IMR-90 (cell line): ENCODE measurements around the gene TEAD1. TPM values are rescaled to one million over a fixed set of nuclear protein-coding genes. Genes with fewer than 3 reads are reported as not detected.

Experiments used
- ATAC-seq: fragments of 200-7000 bp; cut with Tn5 transposase; 2 replicates; pipeline ENCODE4 v1.9.1; 2020; ENCODE audit warnings: low read depth, mild to moderate bottlenecking, moderate library complexity
- BruUV-seq: library from RNA; stranded (reverse); fragments of 400-500 nt; replicated peaks from 2 replicates; lab custom pipeline; 2021; lab: Mats Ljungman, UMichigan
- CTCF ChIA-PET: fragments of 300-600 bp; formaldehyde crosslinking; extraction: SDS; loops from one replicate; lab custom pipeline; 2021; ENCODE audit warnings: antibody characterized with exemption; lab: Yijun Ruan, JAX
- POLR2A ChIA-PET: fragments of 300-600 bp; sonication (Branson Sonifier 250); formaldehyde crosslinking; loops from one replicate; lab custom pipeline; 2022; ENCODE audit warnings: antibody characterized with exemption; ENCODE audit not compliant: unreplicated experiment; lab: Charles Lee
- DNase-seq: peaks from one replicate; pipeline ENCODE4 v3.0.0; 2013
- H2AFZ ChIP-seq: replicated peaks from 2 replicates; pipeline ENCODE3; 2013; ENCODE audit warnings: low read length, mild to moderate bottlenecking; ENCODE audit not compliant: poor library complexity
- H2AK5ac ChIP-seq: 2 replicates; pipeline ENCODE4 v1.6.1; 2013; ENCODE audit warnings: low read depth, low read length, inconsistent platforms
- H2AK9ac ChIP-seq: replicated peaks from 2 replicates; pipeline ENCODE3; 2013; ENCODE audit warnings: mild to moderate bottlenecking, low read depth, low read length, moderate library complexity; ENCODE audit not compliant: poor library complexity
- H2BK120ac ChIP-seq: 2 replicates; pipeline ENCODE4 v1.6.1; 2013; ENCODE audit warnings: low read depth, low read length, inconsistent platforms
- H2BK15ac ChIP-seq: 3 replicates; pipeline ENCODE4 v1.6.1; 2013; ENCODE audit warnings: low read depth, low read length, inconsistent platforms
- H2BK20ac ChIP-seq: 2 replicates; pipeline ENCODE4 v1.6.1; 2013; ENCODE audit warnings: low read depth, mild to moderate bottlenecking, inconsistent platforms, low read length, moderate library complexity
- H2BK5ac ChIP-seq: 2 replicates; pipeline ENCODE4 v1.6.1; 2013; ENCODE audit warnings: mild to moderate bottlenecking, low read depth, low read length, inconsistent platforms; ENCODE audit not compliant: poor library complexity, severe bottlenecking
- H3K14ac ChIP-seq: replicated peaks from 2 replicates; pipeline ENCODE4 v1.6.1; 2013; ENCODE audit warnings: low read depth, low read length, inconsistent platforms
- H3K18ac ChIP-seq: 2 replicates; pipeline ENCODE4 v1.6.1; 2013; ENCODE audit warnings: low read depth, low read length, control low read depth
- H3K23ac ChIP-seq: 2 replicates; pipeline ENCODE4 v1.6.1; 2013; ENCODE audit warnings: low read depth, low read length, inconsistent platforms
- H3K27ac ChIP-seq: 2 replicates; pipeline ENCODE4 v1.5.1; 2013; ENCODE audit warnings: mild to moderate bottlenecking, control low read depth, low read length; ENCODE audit not compliant: insufficient read depth
- H3K27me3 ChIP-seq: 2 replicates; pipeline ENCODE4 v1.6.1; 2013; ENCODE audit warnings: low read length; ENCODE audit not compliant: control insufficient read depth, insufficient read depth
- H3K36me3 ChIP-seq: 2 replicates; pipeline ENCODE4 v1.6.1; 2013; ENCODE audit warnings: low read length, mixed read lengths; ENCODE audit not compliant: control insufficient read depth, insufficient read depth
- H3K4ac ChIP-seq: 2 replicates; pipeline ENCODE4 v1.6.1; 2013; ENCODE audit warnings: low read depth, low read length, inconsistent platforms
- H3K4me1 ChIP-seq: 2 replicates; pipeline ENCODE4 v1.6.1; 2013; ENCODE audit warnings: low read length, mixed read lengths; ENCODE audit not compliant: control insufficient read depth, insufficient read depth
- H3K4me2 ChIP-seq: 2 replicates; pipeline ENCODE4 v1.6.1; 2013; ENCODE audit warnings: low read depth, mild to moderate bottlenecking, control low read depth, low read length, moderate library complexity
- H3K4me3 ChIP-seq: 2 replicates; pipeline ENCODE4 v1.5.1; 2013; ENCODE audit warnings: low read depth, mild to moderate bottlenecking, control low read depth, low read length, moderate library complexity; ENCODE audit not compliant: insufficient read depth
- H3K56ac ChIP-seq: 2 replicates; pipeline ENCODE4 v1.6.1; 2013; ENCODE audit warnings: low read length, inconsistent platforms; ENCODE audit not compliant: insufficient read depth; ENCODE audit errors: extremely low read depth
- H3K79me1 ChIP-seq, 2 experiments: 2 replicates each; pipeline ENCODE4 v1.6.1; 2013; ENCODE audit warnings: low read length in 2 of 2, inconsistent platforms in 1 of 2, low read depth in 1 of 2
- H3K9ac ChIP-seq: 2 replicates; pipeline ENCODE4 v1.6.1; 2013; ENCODE audit warnings: low read depth, low read length, control low read depth
- H3K9me1 ChIP-seq: 2 replicates; pipeline ENCODE4 v1.6.1; 2013; ENCODE audit warnings: low read length, inconsistent platforms; ENCODE audit not compliant: insufficient read depth
- H3K9me3 ChIP-seq: 2 replicates; pipeline ENCODE4 v1.6.1; 2013; ENCODE audit warnings: low read length; ENCODE audit not compliant: control insufficient read depth, insufficient read depth
- H4K20me1 ChIP-seq: 2 replicates; pipeline ENCODE4 v1.6.1; 2013; ENCODE audit warnings: low read length, inconsistent platforms; ENCODE audit not compliant: insufficient read depth
- H4K5ac ChIP-seq: 2 replicates; pipeline ENCODE4 v1.6.1; 2013; ENCODE audit warnings: mild to moderate bottlenecking, low read depth, low read length, control low read depth
- H4K8ac ChIP-seq, 2 experiments: 2 replicates each; pipeline ENCODE4 v1.6.1; 2013; ENCODE audit warnings: low read depth in 2 of 2, low read length in 2 of 2, control low read depth in 1 of 2, inconsistent platforms in 1 of 2
- H4K91ac ChIP-seq: 2 replicates; pipeline ENCODE4 v1.6.1; 2013; ENCODE audit warnings: low read depth, low read length, inconsistent platforms; ENCODE audit not compliant: insufficient read depth
- CEBPB ChIP-seq: IDR thresholded peaks from 2 replicates; pipeline ENCODE4 v1.6.1; 2012; ENCODE audit warnings: low read depth, low read length, improper control_type of control experiment
- MAFK ChIP-seq: IDR thresholded peaks from 2 replicates; pipeline ENCODE4 v1.6.1; 2012; ENCODE audit warnings: low read depth, low read length, improper control_type of control experiment
- MAZ ChIP-seq: IDR thresholded peaks from 2 replicates; pipeline ENCODE4 v1.6.1; 2012; ENCODE audit warnings: low read depth, mild to moderate bottlenecking, low read length, improper control_type of control experiment, moderate library complexity, borderline replicate concordance
- MXI1 ChIP-seq: IDR thresholded peaks from 2 replicates; pipeline ENCODE4 v1.6.1; 2012; ENCODE audit warnings: low read depth, mild to moderate bottlenecking, low read length, moderate library complexity, borderline replicate concordance
- RAD21 ChIP-seq: IDR thresholded peaks from 2 replicates; pipeline ENCODE4 v1.6.1; 2012; ENCODE audit warnings: low read length, improper control_type of control experiment
- WGBS, 2 experiments: methylation state at CpG; one replicate each; pipeline versions ENCODE4 v1.1.5 to v1.1.7; 2013; ENCODE audit warnings: missing lambda C conversion rate in 2 of 2; ENCODE audit not compliant: insufficient read length in 1 of 2; ENCODE audit errors: extremely low coverage in 2 of 2; 5-methylcytosine and 5-hydroxymethylcytosine counted together
- dilution Hi-C: fragments of 300-500 bp; cut with HindIII; formaldehyde crosslinking; loops from one replicate; pipeline ENCODE4 v1.14.3; 2018; ENCODE audit warnings: low sequenced_read_pairs; ENCODE audit not compliant: unreplicated experiment
- in situ Hi-C: fragments of 300-500 bp; cut with MboI; formaldehyde crosslinking; loops from 3 replicates; pipeline ENCODE4 v1.14.3; 2019; ENCODE audit warnings: low sequenced_read_pairs, inconsistent platforms, mixed read lengths
- intact Hi-C: fragments of 100-400 bp; cut with micrococcal nuclease; formaldehyde crosslinking; loops from 2 replicates; pipeline ENCODE4 v1.10.0; 2022
- polyA plus RNA-seq, 3 experiments: library from polyadenylated mRNA; depleted of rRNA; stranded (reverse); fragments of >200 nt; gene quantifications; 2 replicates each; pipeline ENCODE4 v1.2.3, GENCODE V29; 2012; ENCODE audit warnings: low replicate concordance in 1 of 3
- total RNA-seq: library from RNA; depleted of rRNA; stranded (reverse); fragments of >200 nt; gene quantifications from 2 replicates; pipeline ENCODE4 v1.2.3, GENCODE V29; 2012
- TF ChIP-seq, protein P1 (sequence below): fragments of 150-350 bp; IDR thresholded peaks from 2 replicates; pipeline ENCODE4 v1.6.1; 2016; ENCODE audit warnings: low read depth, mild to moderate bottlenecking, low read length, moderate library complexity, borderline replicate concordance

The TEAD1 gene
- total and polyA plus RNA-seq, 2 of the 4 experiments (the other 2 are of a cell fraction) = 51.8 to 69.2 TPM

DNA sequence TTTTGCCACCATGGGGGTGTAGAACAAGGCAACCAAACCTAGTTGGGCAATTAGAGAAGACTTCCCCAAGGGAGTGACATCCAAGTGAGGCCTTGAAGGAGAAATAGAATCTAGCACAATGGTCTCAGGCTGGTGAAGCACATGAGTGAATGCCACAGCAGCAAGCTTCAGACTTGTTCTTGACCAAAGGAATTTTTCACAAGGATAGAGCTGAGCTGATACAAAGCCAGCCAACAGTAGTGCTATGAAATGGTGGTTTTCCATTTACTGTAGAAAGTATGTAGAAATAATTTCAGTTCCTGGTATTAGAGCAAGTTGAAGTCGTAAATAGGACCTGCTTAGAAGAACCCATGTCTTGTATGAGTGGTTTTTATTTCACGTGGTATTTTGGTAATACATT is 186.6 kb downstream of the TEAD1 start:
- no peak for DNase-seq

More for the DNA sequence above, 186.6 kb downstream of the TEAD1 start:
- Histone ChIP-seq H4K8ac (no peak overlapping the region), H3K79me1 (peaks cover 49 to 88% of the 10 kb centered on the region in 2 experiments), H3K36me3 (no peaks in the 10 kb centered on the region), H3K9me1 (peaks cover 29% of the 10 kb centered on the region), H2BK20ac (no peak overlapping the region), H3K4me3 (no peak overlapping the region), H3K14ac (peak overlapping the region; percentile 19; the same call in 1 of the 2 replicates), H3K18ac (no peak overlapping the region), H3K4me2 (no peak overlapping the region), H3K4me1 (peaks cover 14% of the 10 kb centered on the region), H3K23ac (peak overlapping the region; percentile 77; the same call in 1 of the 2 replicates), H2BK5ac (no peak overlapping the region), H3K9me3 (no peaks in the 10 kb centered on the region), H2AK5ac (no peak overlapping the region), H2BK120ac (no peak overlapping the region), H4K91ac (no peak overlapping the region), H4K5ac (no peak overlapping the region), H2BK15ac (no peak overlapping the region), H3K56ac (no peak overlapping the region), H3K4ac (no peak overlapping the region), H3K27ac (no peak overlapping the region), H4K20me1 (peaks cover 90% of the 10 kb centered on the region), H3K9ac (no peak overlapping the region), H2AFZ (no peak overlapping the region), H2AK9ac (no peak overlapping the region), H3K27me3 (no peaks in the 10 kb centered on the region)
- no peak for ATAC-seq
- TF ChIP-seq, protein P1, sequence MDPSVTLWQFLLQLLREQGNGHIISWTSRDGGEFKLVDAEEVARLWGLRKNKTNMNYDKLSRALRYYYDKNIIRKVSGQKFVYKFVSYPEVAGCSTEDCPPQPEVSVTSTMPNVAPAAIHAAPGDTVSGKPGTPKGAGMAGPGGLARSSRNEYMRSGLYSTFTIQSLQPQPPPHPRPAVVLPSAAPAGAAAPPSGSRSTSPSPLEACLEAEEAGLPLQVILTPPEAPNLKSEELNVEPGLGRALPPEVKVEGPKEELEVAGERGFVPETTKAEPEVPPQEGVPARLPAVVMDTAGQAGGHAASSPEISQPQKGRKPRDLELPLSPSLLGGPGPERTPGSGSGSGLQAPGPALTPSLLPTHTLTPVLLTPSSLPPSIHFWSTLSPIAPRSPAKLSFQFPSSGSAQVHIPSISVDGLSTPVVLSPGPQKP = no peak
- TF ChIP-seq RAD21 = no peak
- TF ChIP-seq MAFK = no peak
- no peak for TF ChIP-seq MXI1
- no peak for TF ChIP-seq CEBPB
- no peak for TF ChIP-seq MAZ
- POLR2A ChIA-PET = no interaction called here
- dilution Hi-C loops = no loop called here
- no TSS peak for BruUV-seq
- 100% methylated on average over 1 of the region's 2 CpGs; no CpG with 5 or more reads in 1 of the 2 experiments for WGBS, 2 experiments
- in situ Hi-C loops = no loop called here
- CTCF ChIA-PET = interaction anchor here (1.0 kb wide), 1 partner anchor 28 kb away, joined by 4 read pairs; no protein-coding TSS in a partner anchor
- intact Hi-C loops = no loop called here
